ENCODE measurements around the gene GALNS. TPM values are rescaled to one million over a fixed set of nuclear protein-coding genes. Genes with fewer than 3 reads are reported as not detected.

Gene GALNS
- total RNA-seq, 1 experiment from 2014 or later, result 62.3 TPM

DNA sequence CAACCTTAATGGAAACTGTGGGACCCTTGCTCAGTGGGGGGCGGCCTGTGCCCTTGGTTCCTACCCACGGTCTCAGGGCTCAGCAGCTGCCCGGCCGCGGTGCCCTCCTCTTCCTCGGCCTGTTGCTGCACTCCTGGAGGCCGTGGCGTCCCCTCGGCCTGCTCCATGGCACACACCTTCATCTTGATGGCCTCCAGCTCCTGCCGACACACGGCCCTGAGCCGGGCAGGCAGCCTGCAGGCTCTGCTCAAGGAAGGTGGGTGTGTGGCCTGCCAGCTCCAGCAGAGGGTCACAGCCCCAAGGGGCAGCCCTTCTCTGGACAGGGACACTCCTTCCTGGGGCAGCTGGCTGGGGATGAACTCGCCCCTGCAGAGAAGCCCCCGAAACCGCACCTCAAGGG is 9.0 kb upstream of the GALNS start:
- Histone ChIP-seq H3K27me3 (ENCODE audit: insufficient read depth, low read depth) (peaks cover 39% of the 10 kb centered on the region), H3K4me3 (no peak overlapping the region), H3K36me3 (ENCODE audit: low read depth) (no peaks in the 10 kb centered on the region), H3F3A (ENCODE audit: insufficient read depth, low read depth) (no peaks in the 10 kb centered on the region), H3K4me2 (no peak overlapping the region), H2AFZ (no peak overlapping the region), H3K79me2 (ENCODE audit: low read depth) (no peaks in the 10 kb centered on the region), H3K9me2 (ENCODE audit: insufficient read depth) (no peaks in the 10 kb centered on the region), H4K20me1 (ENCODE audit: insufficient read depth) (no peaks in the 10 kb centered on the region), H3K4me1 (replicated peaks; ENCODE audit: insufficient read depth) (no peaks in the 10 kb centered on the region), H3K27ac (no peak overlapping the region), H3K9me3 (ENCODE audit: insufficient read depth, low read depth) (no peaks in the 10 kb centered on the region)
- TF ChIP-seq EZH2 (IDR thresholded peaks at IDR 0.05; ENCODE audit: low read depth), result no peak
- TF ChIP-seq, protein P1, sequence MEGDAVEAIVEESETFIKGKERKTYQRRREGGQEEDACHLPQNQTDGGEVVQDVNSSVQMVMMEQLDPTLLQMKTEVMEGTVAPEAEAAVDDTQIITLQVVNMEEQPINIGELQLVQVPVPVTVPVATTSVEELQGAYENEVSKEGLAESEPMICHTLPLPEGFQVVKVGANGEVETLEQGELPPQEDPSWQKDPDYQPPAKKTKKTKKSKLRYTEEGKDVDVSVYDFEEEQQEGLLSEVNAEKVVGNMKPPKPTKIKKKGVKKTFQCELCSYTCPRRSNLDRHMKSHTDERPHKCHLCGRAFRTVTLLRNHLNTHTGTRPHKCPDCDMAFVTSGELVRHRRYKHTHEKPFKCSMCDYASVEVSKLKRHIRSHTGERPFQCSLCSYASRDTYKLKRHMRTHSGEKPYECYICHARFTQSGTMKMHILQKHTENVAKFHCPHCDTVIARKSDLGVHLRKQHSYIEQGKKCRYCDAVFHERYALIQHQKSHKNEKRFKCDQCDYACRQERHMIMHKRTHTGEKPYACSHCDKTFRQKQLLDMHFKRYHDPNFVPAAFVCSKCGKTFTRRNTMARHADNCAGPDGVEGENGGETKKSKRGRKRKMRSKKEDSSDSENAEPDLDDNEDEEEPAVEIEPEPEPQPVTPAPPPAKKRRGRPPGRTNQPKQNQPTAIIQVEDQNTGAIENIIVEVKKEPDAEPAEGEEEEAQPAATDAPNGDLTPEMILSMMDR (conservative IDR thresholded peaks at IDR 0.05), result no peak
- DNase-seq, result no peak
- ChIA-PET POLR2A (ENCODE audit: unreplicated experiment) (no interaction called here), CTCF (no interaction called here)
- intact Hi-C loops (cut with micrococcal nuclease; ENCODE audit: unreplicated experiment), result no loop called here
- BruUV-seq (replicated peaks), result no TSS peak

DNA sequence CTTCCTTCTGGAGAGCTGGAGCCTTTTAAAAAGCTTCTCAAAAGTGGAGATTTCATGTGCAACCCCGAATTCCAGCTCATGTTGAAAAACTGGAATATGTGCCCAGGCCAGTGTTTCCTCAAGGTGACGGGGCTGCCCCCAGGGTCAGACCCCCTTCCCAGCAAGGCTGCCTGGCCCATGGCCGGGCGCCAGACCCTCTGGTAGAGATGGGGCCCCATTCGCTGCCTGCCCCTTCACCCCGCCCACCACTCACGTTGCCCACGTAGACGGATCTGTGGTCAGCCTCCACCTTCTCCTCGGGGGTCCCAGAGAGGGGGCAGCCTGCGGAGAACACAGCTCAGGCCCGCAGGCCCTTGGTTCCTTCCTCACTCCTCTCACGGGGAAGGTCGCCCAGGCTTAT is 8.6 kb upstream of the GALNS start:
- CTCF ChIA-PET, result no interaction called here
- no peak overlapping the region for H3K4me3 ChIP-seq
- POLR2A ChIA-PET (ENCODE audit: unreplicated experiment), result no interaction called here
- no TSS peak for BruUV-seq (replicated peaks)
- H3K27me3 ChIP-seq (ENCODE audit: insufficient read depth, low read depth), result peaks cover 35% of the 10 kb centered on the region
- no peaks in the 10 kb centered on the region for H3K9me2 ChIP-seq (ENCODE audit: insufficient read depth)
- H3K4me2 ChIP-seq, result no peak overlapping the region
- DNase-seq, result no peak
- no peaks in the 10 kb centered on the region for H3K36me3 ChIP-seq (ENCODE audit: low read depth)
- no peak overlapping the region for H2AFZ ChIP-seq
- no peaks in the 10 kb centered on the region for H3K4me1 ChIP-seq (replicated peaks; ENCODE audit: insufficient read depth)
- H3K9me3 ChIP-seq (ENCODE audit: insufficient read depth, low read depth), result no peaks in the 10 kb centered on the region
- no peak overlapping the region for H3K27ac ChIP-seq
- TF ChIP-seq, protein P1 (conservative IDR thresholded peaks at IDR 0.05), result no peak
- TF ChIP-seq EZH2 (IDR thresholded peaks at IDR 0.05; ENCODE audit: low read depth), result no peak
- no peaks in the 10 kb centered on the region for H3F3A ChIP-seq (ENCODE audit: insufficient read depth, low read depth)
- intact Hi-C loops (cut with micrococcal nuclease; ENCODE audit: unreplicated experiment), result no loop called here
- H3K79me2 ChIP-seq (ENCODE audit: low read depth), result no peaks in the 10 kb centered on the region
- H4K20me1 ChIP-seq (ENCODE audit: insufficient read depth), result no peaks in the 10 kb centered on the region

DNA sequence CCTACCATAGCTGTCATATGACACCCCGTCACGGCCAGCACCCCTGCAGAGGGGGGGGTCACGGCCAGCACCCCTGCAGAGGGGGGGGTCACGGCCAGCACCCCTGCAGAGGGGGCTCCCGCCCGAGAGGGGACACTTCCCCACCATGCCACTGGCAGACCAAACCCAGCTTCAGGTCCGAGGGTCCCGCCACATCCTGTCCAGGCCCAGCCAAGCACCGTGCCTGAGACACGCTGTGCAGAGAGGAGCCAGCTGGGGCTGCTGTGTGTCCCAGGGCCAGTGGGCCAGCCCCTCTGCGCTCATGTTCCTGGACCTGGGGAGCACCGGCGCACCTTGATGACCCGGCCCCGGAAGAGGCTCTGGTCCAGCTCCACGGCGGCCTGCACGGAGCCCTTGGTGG is 7.8 kb upstream of the GALNS start:
- no TSS peak for BruUV-seq (replicated peaks)
- H3K27ac ChIP-seq, result no peak overlapping the region
- no peak overlapping the region for H3K4me3 ChIP-seq
- H3K4me1 ChIP-seq (replicated peaks; ENCODE audit: insufficient read depth), result no peaks in the 10 kb centered on the region
- no peaks in the 10 kb centered on the region for H4K20me1 ChIP-seq (ENCODE audit: insufficient read depth)
- ChIA-PET POLR2A (ENCODE audit: unreplicated experiment) (no interaction called here), CTCF (no interaction called here)
- H3K79me2 ChIP-seq (ENCODE audit: low read depth), result no peaks in the 10 kb centered on the region
- no peaks in the 10 kb centered on the region for H3K36me3 ChIP-seq (ENCODE audit: low read depth)
- no peak for DNase-seq
- no peaks in the 10 kb centered on the region for H3F3A ChIP-seq (ENCODE audit: insufficient read depth, low read depth)
- H3K9me3 ChIP-seq (ENCODE audit: insufficient read depth, low read depth), result no peaks in the 10 kb centered on the region
- H3K9me2 ChIP-seq (ENCODE audit: insufficient read depth), result no peaks in the 10 kb centered on the region
- H2AFZ ChIP-seq, result no peak overlapping the region
- TF ChIP-seq, protein P1 (conservative IDR thresholded peaks at IDR 0.05), result no peak
- TF ChIP-seq EZH2 (IDR thresholded peaks at IDR 0.05; ENCODE audit: low read depth), result no peak
- H3K27me3 ChIP-seq (ENCODE audit: insufficient read depth, low read depth), result peaks cover 27% of the 10 kb centered on the region
- intact Hi-C loops (cut with micrococcal nuclease; ENCODE audit: unreplicated experiment), result no loop called here
- H3K4me2 ChIP-seq, result no peak overlapping the region
